Measurements from ENCODE around the gene IL4.
A peak's percentile ranks its signal among the peaks of the same experiment; 100 is the strongest.

Gene IL4

GRCh38 chr5:132674671-132675506, 1.1 kb downstream of the IL4 start:
- H3K36me3 Mint-ChIP-seq = no peaks in the 10 kb centered on the region
- H3K4me1 Mint-ChIP-seq = peaks cover 15% of the 10 kb centered on the region
- CTCF ChIA-PET = interaction anchor here (0.6 to 1.6 kb wide), 3 partner anchors 40 to 255 kb away, joined by 4 to 5 read pairs (median 4); no protein-coding TSS in a partner anchor
- no peak for DNase-seq
- peaks cover 25% of the 10 kb centered on the region for H3K27me3 Mint-ChIP-seq
- H3K9me3 Mint-ChIP-seq = no peaks in the 10 kb centered on the region
- H3K4me3 Mint-ChIP-seq = no peak overlapping the region
- peak overlapping the region; percentile 78 for H3K27ac Mint-ChIP-seq

- Mint-ChIP-seq H3K9me3 (no peaks in the 10 kb centered on the region), H3K36me3 (no peaks in the 10 kb centered on the region), H3K27ac (no peak overlapping the region), H3K27me3 (peaks cover 29% of the 10 kb centered on the region), H3K4me1 (peaks cover 15% of the 10 kb centered on the region), H3K4me3 (no peak overlapping the region)
- CTCF ChIA-PET = interaction anchor here (1.6 kb wide), 1 partner anchor 144 kb away, joined by 4 read pairs; no protein-coding TSS in a partner anchor
- DNase-seq = no peak
Measured at GRCh38 chr5:132675936-132676689, 2.3 kb downstream of the IL4 start.

- Mint-ChIP-seq H3K4me3 (no peak overlapping the region), H3K9me3 (no peaks in the 10 kb centered on the region), H3K4me1 (peaks cover 15% of the 10 kb centered on the region), H3K27me3 (peaks cover 30% of the 10 kb centered on the region), H3K27ac (no peak overlapping the region), H3K36me3 (no peaks in the 10 kb centered on the region)
- DNase-seq = no peak
- CTCF ChIA-PET = no interaction called here
Measured at GRCh38 chr5:132677191-132677590, 3.4 kb downstream of the IL4 start.

GRCh38 chr5:132677682-132678400, 4.1 kb downstream of the IL4 start:
- Mint-ChIP-seq H3K9me3 (no peaks in the 10 kb centered on the region), H3K27ac (no peak overlapping the region), H3K27me3 (peaks cover 30% of the 10 kb centered on the region), H3K4me1 (peaks cover 15% of the 10 kb centered on the region), H3K36me3 (no peaks in the 10 kb centered on the region), H3K4me3 (no peak overlapping the region)
- CTCF ChIA-PET = no interaction called here
- no peak for DNase-seq

- Mint-ChIP-seq H3K4me1 (peaks cover 15% of the 10 kb centered on the region), H3K27me3 (peaks cover 30% of the 10 kb centered on the region), H3K9me3 (no peaks in the 10 kb centered on the region), H3K27ac (no peak overlapping the region), H3K36me3 (no peaks in the 10 kb centered on the region), H3K4me3 (no peak overlapping the region)
- DNase-seq = no peak
- CTCF ChIA-PET = no interaction called here
Measured at GRCh38 chr5:132678735-132679134, 4.9 kb downstream of the IL4 start.

- Mint-ChIP-seq H3K27ac (no peak overlapping the region), H3K27me3 (peaks cover 27% of the 10 kb centered on the region), H3K4me1 (peaks cover 15% of the 10 kb centered on the region), H3K4me3 (no peak overlapping the region), H3K36me3 (no peaks in the 10 kb centered on the region), H3K9me3 (no peaks in the 10 kb centered on the region)
- CTCF ChIA-PET = no interaction called here
- DNase-seq = no peak
Measured at GRCh38 chr5:132679166-132679565, 5.4 kb downstream of the IL4 start.

- Mint-ChIP-seq H3K4me3 (no peak overlapping the region), H3K27me3 (peaks cover 25% of the 10 kb centered on the region), H3K36me3 (no peaks in the 10 kb centered on the region), H3K27ac (no peak overlapping the region), H3K4me1 (peaks cover 14% of the 10 kb centered on the region), H3K9me3 (no peaks in the 10 kb centered on the region)
- CTCF ChIA-PET = no interaction called here
- DNase-seq = no peak
Measured at GRCh38 chr5:132679717-132680380, 6.1 kb downstream of the IL4 start.

GRCh38 chr5:132680780-132681475, 7.1 kb downstream of the IL4 start:
- Mint-ChIP-seq H3K9me3 (no peaks in the 10 kb centered on the region), H3K4me3 (no peak overlapping the region), H3K36me3 (no peaks in the 10 kb centered on the region), H3K27ac (no peak overlapping the region), H3K27me3 (peaks cover 25% of the 10 kb centered on the region), H3K4me1 (peaks cover 13% of the 10 kb centered on the region)
- DNase-seq = no peak
- CTCF ChIA-PET = interaction anchor here (1.1 kb wide), 1 partner anchor 37 kb away, joined by 3 read pairs; no protein-coding TSS in a partner anchor

- Mint-ChIP-seq H3K4me3 (no peak overlapping the region), H3K27ac (no peak overlapping the region), H3K9me3 (no peaks in the 10 kb centered on the region), H3K36me3 (no peaks in the 10 kb centered on the region), H3K4me1 (peaks cover 15% of the 10 kb centered on the region), H3K27me3 (peaks cover 26% of the 10 kb centered on the region)
- CTCF ChIA-PET = interaction anchor here (1.1 kb wide), 1 partner anchor 37 kb away, joined by 3 read pairs; no protein-coding TSS in a partner anchor
- DNase-seq = no peak
Measured at GRCh38 chr5:132681476-132681831, 7.7 kb downstream of the IL4 start.

GRCh38 chr5:132681983-132682382, 8.2 kb downstream of the IL4 start:
- no peaks in the 10 kb centered on the region for H3K9me3 Mint-ChIP-seq
- peaks cover 21% of the 10 kb centered on the region for H3K27me3 Mint-ChIP-seq
- peaks cover 16% of the 10 kb centered on the region for H3K4me1 Mint-ChIP-seq
- H3K4me3 Mint-ChIP-seq = no peak overlapping the region
- H3K36me3 Mint-ChIP-seq = no peaks in the 10 kb centered on the region
- no peak overlapping the region for H3K27ac Mint-ChIP-seq
- DNase-seq = no peak
- CTCF ChIA-PET = interaction anchor here (1.1 kb wide), 1 partner anchor 38 kb away, joined by 3 read pairs; no protein-coding TSS in a partner anchor

- peaks cover 35% of the 10 kb centered on the region for H3K4me1 Mint-ChIP-seq
- H3K9me3 Mint-ChIP-seq = no peaks in the 10 kb centered on the region
- H3K36me3 Mint-ChIP-seq = no peaks in the 10 kb centered on the region
- no peak overlapping the region for H3K4me3 Mint-ChIP-seq
- no peak for DNase-seq
- H3K27ac Mint-ChIP-seq = no peak overlapping the region
- H3K27me3 Mint-ChIP-seq = peaks cover 12% of the 10 kb centered on the region
- CTCF ChIA-PET = interaction anchor here (0.9 kb wide), 1 partner anchor 170 kb away, joined by 3 read pairs; no protein-coding TSS in a partner anchor
Measured at GRCh38 chr5:132684491-132684890, 10.7 kb downstream of the IL4 start.

- Mint-ChIP-seq H3K27ac (no peak overlapping the region), H3K4me1 (peaks cover 37% of the 10 kb centered on the region), H3K4me3 (no peak overlapping the region), H3K27me3 (peaks cover 12% of the 10 kb centered on the region), H3K36me3 (no peaks in the 10 kb centered on the region), H3K9me3 (no peaks in the 10 kb centered on the region)
- CTCF ChIA-PET = interaction anchor here (0.6 to 0.9 kb wide), 2 partner anchors 170 to 298 kb away, joined by 3 read pairs; no protein-coding TSS in a partner anchor
- DNase-seq = no peak
Measured at GRCh38 chr5:132684922-132685720, 11.3 kb downstream of the IL4 start.
